OCI-LY1 (cell line): ENCODE results near the gene ID1.
A peak's percentile ranks its signal among the peaks of the same experiment; 100 is the strongest.

Source experiments
- H2AFZ ChIP-seq: fragments of 200-600 bp; sonication (generic), shearing (Covaris generic); 2 replicates; pipeline ENCODE4 v1.6.0; 2014; ENCODE audit warnings: antibody characterized with exemption, mild to moderate bottlenecking, low read length
- H3F3A ChIP-seq: fragments of 200-600 bp; sonication (generic), shearing (Covaris generic); 2 replicates; pipeline ENCODE4 v1.6.0; 2014; ENCODE audit warnings: mild to moderate bottlenecking, antibody characterized with exemption, low read length, moderate library complexity; ENCODE audit not compliant: insufficient read depth
- H3K27ac ChIP-seq: fragments of 200-600 bp; sonication (generic); 2 replicates; pipeline ENCODE4 v1.5.1; 2014; ENCODE audit warnings: low read length, mixed run types, mild to moderate bottlenecking, low read depth; ENCODE audit not compliant: poor library complexity, severe bottlenecking
- H3K27me3 ChIP-seq: fragments of 200-600 bp; sonication (generic); 2 replicates; pipeline ENCODE4 v1.6.0; 2014; ENCODE audit warnings: antibody characterized with exemption, mild to moderate bottlenecking, low read length, moderate library complexity; ENCODE audit not compliant: insufficient read depth
- H3K36me3 ChIP-seq: fragments of 200-600 bp; sonication (generic); 2 replicates; pipeline ENCODE4 v1.6.1; 2014; ENCODE audit warnings: mild to moderate bottlenecking, antibody characterized with exemption, low read length, moderate library complexity, mixed read lengths; ENCODE audit not compliant: insufficient read depth
- H3K4me1 ChIP-seq: fragments of 200-600 bp; sonication (generic); 2 replicates; pipeline ENCODE4 v1.5.1; 2014; ENCODE audit warnings: mild to moderate bottlenecking, low read length, moderate library complexity; ENCODE audit not compliant: insufficient read depth, severe bottlenecking
- H3K4me2 ChIP-seq: fragments of 200-600 bp; sonication (generic), shearing (Covaris generic); 2 replicates; pipeline ENCODE4 v1.6.1; 2014; ENCODE audit warnings: low read length
- H3K4me3 ChIP-seq: fragments of 200-600 bp; sonication (generic); 2 replicates; pipeline ENCODE4 v1.5.1; 2014; ENCODE audit warnings: low read length, low read depth, mild to moderate bottlenecking, mixed read lengths; ENCODE audit not compliant: poor library complexity, severe bottlenecking
- H3K79me2 ChIP-seq: fragments of 200-600 bp; shearing (Covaris generic); 2 replicates; pipeline ENCODE4 v1.6.1; 2016; ENCODE audit warnings: mixed run types, low read length, mixed read lengths; ENCODE audit not compliant: insufficient read depth
- H3K9ac ChIP-seq: fragments of 200-600 bp; sonication (generic), shearing (Covaris generic); 2 replicates; pipeline ENCODE4 v1.6.1; 2014; ENCODE audit warnings: mild to moderate bottlenecking, low read length, mixed read lengths
- H3K9me2 ChIP-seq: fragments of 200-600 bp; sonication (generic), shearing (Covaris generic); 2 replicates; pipeline ENCODE4 v1.6.1; 2014; ENCODE audit warnings: low read depth, mild to moderate bottlenecking, low read length, mixed read lengths
- H3K9me3 ChIP-seq: fragments of 200-600 bp; shearing (Covaris generic); 2 replicates; pipeline ENCODE4 v1.6.1; 2014; ENCODE audit warnings: low read length, mixed read lengths
- H4K20me1 ChIP-seq: fragments of 200-600 bp; sonication (generic), shearing (Covaris generic); 2 replicates; pipeline ENCODE4 v1.6.0; 2016; ENCODE audit warnings: mild to moderate bottlenecking, low read length; ENCODE audit not compliant: insufficient read depth
- EZH2 ChIP-seq: fragments of 200-600 bp; sonication (generic), shearing (Covaris generic); IDR thresholded peaks from 2 replicates; pipeline ENCODE4 v1.8.0; 2017; ENCODE audit warnings: borderline replicate concordance, mixed run types, mild to moderate bottlenecking, antibody characterized with exemption, low read length, moderate library complexity, mixed read lengths
- TF ChIP-seq, protein P1 (sequence below): fragments of 200-600 bp; sonication (generic), shearing (Covaris generic); IDR thresholded peaks from 2 replicates; pipeline ENCODE4 v1.5.1; 2017; ENCODE audit warnings: mild to moderate bottlenecking, antibody characterized with exemption, low read length, moderate library complexity, mixed read lengths

The ID1 gene

GRCh38 chr20:31570735-31571617 is 34.1 kb upstream of the ID1 start:
- Histone ChIP-seq H3K36me3 (peaks cover 23% of the 10 kb centered on the region; the same call in 1 of the 2 replicates), H3K4me2 (no peak overlapping the region), H3K9me3 (no peaks in the 10 kb centered on the region), H2AFZ (no peak overlapping the region), H3K79me2 (no peaks in the 10 kb centered on the region), H3F3A (peaks cover 5% of the 10 kb centered on the region; the same call in 1 of the 2 replicates), H3K27me3 (no peaks in the 10 kb centered on the region), H3K9me2 (no peaks in the 10 kb centered on the region), H3K4me3 (no peak overlapping the region), H3K4me1 (peaks cover 39% of the 10 kb centered on the region), H4K20me1 (no peaks in the 10 kb centered on the region), H3K9ac (no peak overlapping the region), H3K27ac (no peak overlapping the region)
- no peak for TF ChIP-seq EZH2

- Histone ChIP-seq H3K9me2 (no peaks in the 10 kb centered on the region), H3K4me2 (peak overlapping the region; percentile 86), H3K27ac (peak overlapping the region; percentile 61), H4K20me1 (no peaks in the 10 kb centered on the region), H3K9ac (peak overlapping the region; percentile 78), H2AFZ (no peak overlapping the region), H3K36me3 (peaks cover 21% of the 10 kb centered on the region), H3K27me3 (no peaks in the 10 kb centered on the region), H3K4me3 (peak overlapping the region; percentile 66), H3F3A (peaks cover 5% of the 10 kb centered on the region; the same call in 1 of the 2 replicates), H3K79me2 (no peaks in the 10 kb centered on the region), H3K4me1 (peaks cover 27% of the 10 kb centered on the region), H3K9me3 (no peaks in the 10 kb centered on the region)
- no peak for TF ChIP-seq EZH2
- TF ChIP-seq, protein P1, sequence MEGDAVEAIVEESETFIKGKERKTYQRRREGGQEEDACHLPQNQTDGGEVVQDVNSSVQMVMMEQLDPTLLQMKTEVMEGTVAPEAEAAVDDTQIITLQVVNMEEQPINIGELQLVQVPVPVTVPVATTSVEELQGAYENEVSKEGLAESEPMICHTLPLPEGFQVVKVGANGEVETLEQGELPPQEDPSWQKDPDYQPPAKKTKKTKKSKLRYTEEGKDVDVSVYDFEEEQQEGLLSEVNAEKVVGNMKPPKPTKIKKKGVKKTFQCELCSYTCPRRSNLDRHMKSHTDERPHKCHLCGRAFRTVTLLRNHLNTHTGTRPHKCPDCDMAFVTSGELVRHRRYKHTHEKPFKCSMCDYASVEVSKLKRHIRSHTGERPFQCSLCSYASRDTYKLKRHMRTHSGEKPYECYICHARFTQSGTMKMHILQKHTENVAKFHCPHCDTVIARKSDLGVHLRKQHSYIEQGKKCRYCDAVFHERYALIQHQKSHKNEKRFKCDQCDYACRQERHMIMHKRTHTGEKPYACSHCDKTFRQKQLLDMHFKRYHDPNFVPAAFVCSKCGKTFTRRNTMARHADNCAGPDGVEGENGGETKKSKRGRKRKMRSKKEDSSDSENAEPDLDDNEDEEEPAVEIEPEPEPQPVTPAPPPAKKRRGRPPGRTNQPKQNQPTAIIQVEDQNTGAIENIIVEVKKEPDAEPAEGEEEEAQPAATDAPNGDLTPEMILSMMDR = no peak
Observed at GRCh38 chr20:31572042-31572700, 32.9 kb upstream of the ID1 start.

DNA sequence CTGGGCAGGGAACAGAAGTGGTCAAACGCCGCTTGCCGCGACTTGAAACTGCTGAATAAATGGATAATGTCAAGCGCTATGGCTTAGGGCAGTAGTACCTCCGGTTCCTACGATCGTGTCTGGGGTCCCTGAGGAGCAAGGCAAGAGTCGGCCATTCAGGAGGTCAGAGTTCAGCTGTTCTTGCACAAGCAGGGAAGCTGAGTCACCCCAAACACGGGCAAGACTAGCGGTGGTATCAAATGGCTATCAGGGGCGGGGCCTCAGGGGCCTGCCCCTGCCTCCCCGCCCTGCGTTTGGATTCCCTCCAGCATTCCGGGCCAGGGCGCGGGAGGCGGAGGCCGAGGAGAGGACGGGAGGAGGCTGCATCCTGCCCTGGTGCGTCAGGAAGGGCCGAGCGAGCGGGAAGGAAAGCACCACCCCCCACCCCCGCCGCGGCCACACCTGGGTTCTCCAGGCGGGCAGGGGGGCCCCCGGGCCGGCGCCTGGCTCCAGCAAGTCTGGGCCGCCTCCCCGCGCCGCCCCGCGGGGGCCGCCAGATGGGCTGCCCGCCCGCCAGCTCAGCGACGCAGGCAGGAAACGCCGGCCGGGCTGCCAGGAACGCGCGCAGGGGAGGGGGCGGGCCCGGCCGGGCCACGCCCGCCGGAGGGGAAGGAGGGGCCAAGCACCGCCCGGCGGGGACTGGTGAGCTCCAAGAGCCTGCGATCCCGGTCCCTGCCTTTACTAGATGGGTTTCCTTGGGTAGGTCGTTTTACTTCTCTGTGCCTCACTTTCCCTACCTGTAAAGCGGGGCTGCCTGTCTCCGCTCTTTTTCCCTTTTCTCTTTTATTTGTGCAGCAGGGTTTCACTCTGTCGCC is 32.2 kb upstream of the ID1 start:
- no peaks in the 10 kb centered on the region for H3K79me2 ChIP-seq
- no peaks in the 10 kb centered on the region for H3K9me2 ChIP-seq
- H3F3A ChIP-seq = no peaks in the 10 kb centered on the region
- H4K20me1 ChIP-seq = no peaks in the 10 kb centered on the region
- H3K27ac ChIP-seq = peak overlapping the region; percentile 61
- peaks cover 16% of the 10 kb centered on the region for H3K36me3 ChIP-seq
- H3K9ac ChIP-seq = peak overlapping the region; percentile 78
- H3K27me3 ChIP-seq = no peaks in the 10 kb centered on the region
- H3K4me1 ChIP-seq = peaks cover 19% of the 10 kb centered on the region
- H3K4me2 ChIP-seq = peak overlapping the region; percentile 86
- peak overlapping the region; percentile 66 for H3K4me3 ChIP-seq
- peak overlapping the region; percentile 32; the same call in 1 of the 2 replicates for H2AFZ ChIP-seq
- no peaks in the 10 kb centered on the region for H3K9me3 ChIP-seq
- TF ChIP-seq, protein P1 = no peak
- no peak for TF ChIP-seq EZH2
